ENCODE data around the gene KIR2DL1. TPM values are rescaled to one million over a fixed set of nuclear protein-coding genes. Genes with fewer than 3 reads are reported as not detected.

Gene KIR2DL1
- polyA plus RNA-seq, 1 donor from 2014 or later: not detected

Small RNA genes lying within 50 kb of the gene (small RNA-seq; reads per million reads assigned to genes)
- gene KIR3DP1: 0 reads per million in 3 experiments

Other genes with a start within 250 kb of the KIR2DL1 start
- not detected in 2 replicates for gene LILRA2, start 196.0 kb upstream of the KIR2DL1 start, polyA plus RNA-seq
- not detected in 2 replicates for gene LILRA1, start 176.2 kb upstream of the KIR2DL1 start, polyA plus RNA-seq
- gene LILRB1, start 139.3 kb upstream of the KIR2DL1 start, polyA plus RNA-seq: not detected in 2 replicates
- gene LILRB4, start 106.8 kb upstream of the KIR2DL1 start, polyA plus RNA-seq: not detected in 2 replicates
- gene KIR3DL3, start 45.4 kb upstream of the KIR2DL1 start, polyA plus RNA-seq: not detected in 2 replicates
- gene KIR2DL3, start 31.3 kb upstream of the KIR2DL1 start, polyA plus RNA-seq: not detected in 2 replicates
- not detected in 2 replicates for gene KIR2DL4, start 33.8 kb downstream of the KIR2DL1 start, polyA plus RNA-seq
- gene KIR3DL1, start 46.7 kb downstream of the KIR2DL1 start, polyA plus RNA-seq: not detected in 2 replicates
- not detected in 2 replicates for gene KIR2DS4, start 62.9 kb downstream of the KIR2DL1 start, polyA plus RNA-seq
- not detected in 2 replicates for gene KIR3DL2, start 80.7 kb downstream of the KIR2DL1 start, polyA plus RNA-seq
- gene FCAR, start 104.4 kb downstream of the KIR2DL1 start, polyA plus RNA-seq: not detected in 2 replicates
- not detected in 2 replicates for gene NCR1, start 136.4 kb downstream of the KIR2DL1 start, polyA plus RNA-seq
- gene NLRP7, start 177.7 kb downstream of the KIR2DL1 start, polyA plus RNA-seq: not detected in 2 replicates
- not detected in 2 replicates for gene NLRP2, start 196.6 kb downstream of the KIR2DL1 start, polyA plus RNA-seq

Measured in neural cell (in vitro differentiated cells).